Activated CD8-positive, alpha-beta T cell treated with anti-CD3 and anti-CD28 coated beads, Interleukin-2, amount 10 ng/mL, durations not matched to agents 7 days and 5 days (primary cell): ENCODE data around the gene PIWIL4. TPM values are rescaled to one million over a fixed set of nuclear protein-coding genes. Genes with fewer than 3 reads are reported as not detected.
"Not testable (repeated sequence)": the region's sequence is repeated elsewhere in the genome, so short reads cannot be mapped to it uniquely, and the experiment has no call there.

Experiments used
- ATAC-seq: fragments of 150-1000 bp; cut with Tn5 transposase; one replicate; pipeline ENCODE4 v1.10.0; 2021; ENCODE audit warnings: moderate library complexity
- CTCF ChIA-PET: fragments of 350-600 bp; sonication (Branson Sonifier 250); formaldehyde crosslinking; loops from one replicate; lab custom pipeline; 2021; ENCODE audit warnings: antibody characterized with exemption; lab: Charles Lee
- POLR2A ChIA-PET: fragments of 350-600 bp; sonication (Branson Sonifier 250); formaldehyde crosslinking; loops from one replicate; lab custom pipeline; 2021; ENCODE audit warnings: antibody characterized with exemption; lab: Charles Lee
- DNase-seq: peaks from one replicate; pipeline ENCODE4 v3.0.0-alpha.2; 2020
- H3K27ac Mint-ChIP-seq: one replicate; pipeline ENCODE4 v1.8.0; 2021; ENCODE audit warnings: mild to moderate bottlenecking, mixed read lengths
- H3K27me3 Mint-ChIP-seq: one replicate; pipeline ENCODE4 v1.8.0; 2021; ENCODE audit warnings: low read depth, mixed read lengths
- H3K36me3 Mint-ChIP-seq: one replicate; pipeline ENCODE4 v1.8.0; 2021; ENCODE audit warnings: low read depth, mixed read lengths
- H3K4me1 Mint-ChIP-seq: one replicate; pipeline ENCODE4 v1.8.0; 2021; ENCODE audit warnings: low read depth, mixed read lengths
- H3K4me3 Mint-ChIP-seq: one replicate; pipeline ENCODE4 v1.8.0; 2021; ENCODE audit warnings: mild to moderate bottlenecking, mixed read lengths
- H3K9me3 Mint-ChIP-seq: one replicate; pipeline ENCODE4 v1.8.0; 2022; ENCODE audit warnings: mixed read lengths; ENCODE audit not compliant: insufficient read depth
- total RNA-seq, 2 experiments: library from RNA; stranded (reverse); gene quantifications; one replicate each; pipeline ENCODE4 v1.2.3, GENCODE V29; 2021

The PIWIL4 gene
- total RNA-seq, 2 experiments from 2014 or later = 0.39 to 0.53 TPM

- H3K9me3 Mint-ChIP-seq, H3K36me3 Mint-ChIP-seq, H3K4me3 Mint-ChIP-seq, ATAC-seq, H3K4me1 Mint-ChIP-seq, POLR2A ChIA-PET, CTCF ChIA-PET, H3K27ac Mint-ChIP-seq, DNase-seq, H3K27me3 Mint-ChIP-seq: not testable (repeated sequence)
Observed at GRCh38 chr11:94643186-94643585, 76.0 kb downstream of the PIWIL4 start.

GRCh38 chr11:94647926-94648325 is 80.8 kb downstream of the PIWIL4 start:
- H3K4me1 Mint-ChIP-seq = no peaks in the 10 kb centered on the region
- CTCF ChIA-PET = no interaction called here
- ATAC-seq (no peak), DNase-seq (no peak)
- no peaks in the 10 kb centered on the region for H3K36me3 Mint-ChIP-seq
- POLR2A ChIA-PET = no interaction called here
- H3K9me3 Mint-ChIP-seq = no peaks in the 10 kb centered on the region
- peaks cover 2% of the 10 kb centered on the region for H3K27me3 Mint-ChIP-seq
- H3K4me3 Mint-ChIP-seq = no peak overlapping the region
- H3K27ac Mint-ChIP-seq = no peak overlapping the region

- Mint-ChIP-seq H3K4me3 (no peak overlapping the region), H3K27ac (no peak overlapping the region), H3K36me3 (no peaks in the 10 kb centered on the region), H3K4me1 (no peaks in the 10 kb centered on the region), H3K9me3 (no peaks in the 10 kb centered on the region), H3K27me3 (peaks cover 2% of the 10 kb centered on the region)
- ATAC-seq (no peak), DNase-seq (no peak)
- POLR2A ChIA-PET = no interaction called here
- CTCF ChIA-PET = no interaction called here
Observed at GRCh38 chr11:94648789-94649188, 81.6 kb downstream of the PIWIL4 start.

GRCh38 chr11:94649254-94649653 is 82.1 kb downstream of the PIWIL4 start:
- DNase-seq = no peak
- no peak overlapping the region for H3K4me3 Mint-ChIP-seq
- no peaks in the 10 kb centered on the region for H3K4me1 Mint-ChIP-seq
- H3K27me3 Mint-ChIP-seq = peaks cover 2% of the 10 kb centered on the region
- no peak overlapping the region for H3K27ac Mint-ChIP-seq
- H3K36me3 Mint-ChIP-seq = no peaks in the 10 kb centered on the region
- POLR2A ChIA-PET = no interaction called here
- ATAC-seq = no peak
- CTCF ChIA-PET = no interaction called here
- no peaks in the 10 kb centered on the region for H3K9me3 Mint-ChIP-seq

- ATAC-seq (no peak), DNase-seq (no peak)
- Mint-ChIP-seq H3K27me3 (peaks cover 2% of the 10 kb centered on the region), H3K4me3 (no peak overlapping the region), H3K36me3 (no peaks in the 10 kb centered on the region), H3K27ac (no peak overlapping the region), H3K4me1 (no peaks in the 10 kb centered on the region), H3K9me3 (no peaks in the 10 kb centered on the region)
- ChIA-PET POLR2A (no interaction called here), CTCF (no interaction called here)
Observed at GRCh38 chr11:94649964-94650623, 82.9 kb downstream of the PIWIL4 start.

- no peak overlapping the region for H3K4me3 Mint-ChIP-seq
- H3K36me3 Mint-ChIP-seq = no peaks in the 10 kb centered on the region
- DNase-seq (no peak), ATAC-seq (no peak)
- H3K4me1 Mint-ChIP-seq = no peaks in the 10 kb centered on the region
- H3K9me3 Mint-ChIP-seq = no peaks in the 10 kb centered on the region
- H3K27me3 Mint-ChIP-seq = peaks cover 2% of the 10 kb centered on the region
- POLR2A ChIA-PET = no interaction called here
- CTCF ChIA-PET = no interaction called here
- H3K27ac Mint-ChIP-seq = no peak overlapping the region
Observed at GRCh38 chr11:94650756-94651155, 83.6 kb downstream of the PIWIL4 start.

- H3K27me3 Mint-ChIP-seq = peaks cover 7% of the 10 kb centered on the region
- no peaks in the 10 kb centered on the region for H3K4me1 Mint-ChIP-seq
- no peaks in the 10 kb centered on the region for H3K36me3 Mint-ChIP-seq
- POLR2A ChIA-PET = no interaction called here
- DNase-seq (no peak), ATAC-seq (no peak)
- CTCF ChIA-PET = no interaction called here
- no peak overlapping the region for H3K27ac Mint-ChIP-seq
- no peaks in the 10 kb centered on the region for H3K9me3 Mint-ChIP-seq
- no peak overlapping the region for H3K4me3 Mint-ChIP-seq
Observed at GRCh38 chr11:94652735-94653284, 85.6 kb downstream of the PIWIL4 start.

GRCh38 chr11:94653561-94653960 is 86.4 kb downstream of the PIWIL4 start:
- Mint-ChIP-seq H3K4me1 (no peaks in the 10 kb centered on the region), H3K27ac (no peak overlapping the region), H3K4me3 (no peak overlapping the region), H3K27me3 (peaks cover 7% of the 10 kb centered on the region), H3K36me3 (no peaks in the 10 kb centered on the region), H3K9me3 (no peaks in the 10 kb centered on the region)
- CTCF ChIA-PET = no interaction called here
- POLR2A ChIA-PET = no interaction called here
- ATAC-seq (no peak), DNase-seq (no peak)

- CTCF ChIA-PET = no interaction called here
Observed at GRCh38 chr11:94654201-94654600, 87.0 kb downstream of the PIWIL4 start.

GRCh38 chr11:94655291-94655690 is 88.1 kb downstream of the PIWIL4 start:
- DNase-seq = no peak
- Mint-ChIP-seq H3K36me3 (no peaks in the 10 kb centered on the region), H3K4me1 (no peaks in the 10 kb centered on the region), H3K9me3 (no peaks in the 10 kb centered on the region), H3K27me3 (peaks cover 6% of the 10 kb centered on the region), H3K4me3 (no peak overlapping the region), H3K27ac (no peak overlapping the region)
- POLR2A ChIA-PET = interaction anchor here (0.5 to 0.8 kb wide), 2 partner anchors 11 to 19 kb away, joined by 3 to 4 read pairs; no protein-coding TSS in a partner anchor
- CTCF ChIA-PET = no interaction called here
- ATAC-seq = no peak

More at GRCh38 chr11:94654201-94654600, 87.0 kb downstream of the PIWIL4 start:
- no peaks in the 10 kb centered on the region for H3K9me3 Mint-ChIP-seq
- no peak for DNase-seq
- POLR2A ChIA-PET = no interaction called here
- no peak overlapping the region for H3K27ac Mint-ChIP-seq
- H3K27me3 Mint-ChIP-seq = peaks cover 6% of the 10 kb centered on the region
- no peaks in the 10 kb centered on the region for H3K36me3 Mint-ChIP-seq
- no peak for ATAC-seq
- no peak overlapping the region for H3K4me3 Mint-ChIP-seq
- H3K4me1 Mint-ChIP-seq = no peaks in the 10 kb centered on the region

GRCh38 chr11:94655956-94656355 is 88.8 kb downstream of the PIWIL4 start:
- H3K4me3 Mint-ChIP-seq = no peak overlapping the region
- DNase-seq (no peak), ATAC-seq (no peak)
- no peak overlapping the region for H3K27ac Mint-ChIP-seq
- peaks cover 7% of the 10 kb centered on the region for H3K27me3 Mint-ChIP-seq
- ChIA-PET CTCF (no interaction called here), POLR2A (interaction anchor here (0.5 to 0.8 kb wide), 2 partner anchors 11 to 18 kb away, joined by 3 to 4 read pairs; no protein-coding TSS in a partner anchor)
- no peaks in the 10 kb centered on the region for H3K36me3 Mint-ChIP-seq
- no peaks in the 10 kb centered on the region for H3K4me1 Mint-ChIP-seq
- H3K9me3 Mint-ChIP-seq = no peaks in the 10 kb centered on the region

- DNase-seq (no peak), ATAC-seq (no peak)
- Mint-ChIP-seq H3K4me3 (no peak overlapping the region), H3K27ac (no peak overlapping the region), H3K9me3 (no peaks in the 10 kb centered on the region), H3K27me3 (peaks cover 13% of the 10 kb centered on the region), H3K4me1 (no peaks in the 10 kb centered on the region), H3K36me3 (no peaks in the 10 kb centered on the region)
- POLR2A ChIA-PET = no interaction called here
- CTCF ChIA-PET = no interaction called here
Observed at GRCh38 chr11:94656968-94657367, 89.8 kb downstream of the PIWIL4 start.
